ENCODE results near the gene CLEC14A.

DNA sequence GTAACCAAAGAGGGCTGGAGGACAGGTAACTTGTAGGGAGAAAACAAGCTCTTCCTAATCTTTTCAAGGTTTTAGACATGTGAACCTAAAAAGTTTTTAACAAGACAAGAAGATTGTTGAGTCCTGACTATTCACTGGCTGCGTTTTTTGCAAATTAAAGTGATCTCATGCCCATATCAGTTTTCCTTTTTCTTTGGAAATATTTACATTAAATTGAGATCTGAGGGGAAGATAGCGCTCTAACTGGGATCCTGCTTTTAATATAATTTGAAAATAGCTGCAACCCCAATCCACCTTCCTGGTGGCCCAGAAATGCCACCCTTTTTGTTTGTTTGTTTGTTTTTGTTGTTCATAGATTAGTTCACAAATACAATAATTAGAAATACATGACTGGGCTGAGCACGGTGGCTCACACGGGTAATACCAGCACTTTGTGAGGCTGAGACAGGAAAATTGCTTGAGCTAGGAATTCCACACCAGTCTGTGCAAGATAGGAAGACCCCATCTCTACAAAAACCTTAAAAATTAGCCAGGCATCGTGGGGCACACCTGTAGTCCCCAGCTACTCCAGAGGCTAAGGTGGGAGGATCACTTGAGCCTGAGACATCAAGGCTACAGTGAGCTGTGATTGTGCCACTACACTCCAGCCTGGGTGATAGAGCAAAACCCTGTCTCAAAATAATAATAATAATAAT, 50.6 kb downstream of the CLEC14A start:
- TF ChIP-seq, protein P1, sequence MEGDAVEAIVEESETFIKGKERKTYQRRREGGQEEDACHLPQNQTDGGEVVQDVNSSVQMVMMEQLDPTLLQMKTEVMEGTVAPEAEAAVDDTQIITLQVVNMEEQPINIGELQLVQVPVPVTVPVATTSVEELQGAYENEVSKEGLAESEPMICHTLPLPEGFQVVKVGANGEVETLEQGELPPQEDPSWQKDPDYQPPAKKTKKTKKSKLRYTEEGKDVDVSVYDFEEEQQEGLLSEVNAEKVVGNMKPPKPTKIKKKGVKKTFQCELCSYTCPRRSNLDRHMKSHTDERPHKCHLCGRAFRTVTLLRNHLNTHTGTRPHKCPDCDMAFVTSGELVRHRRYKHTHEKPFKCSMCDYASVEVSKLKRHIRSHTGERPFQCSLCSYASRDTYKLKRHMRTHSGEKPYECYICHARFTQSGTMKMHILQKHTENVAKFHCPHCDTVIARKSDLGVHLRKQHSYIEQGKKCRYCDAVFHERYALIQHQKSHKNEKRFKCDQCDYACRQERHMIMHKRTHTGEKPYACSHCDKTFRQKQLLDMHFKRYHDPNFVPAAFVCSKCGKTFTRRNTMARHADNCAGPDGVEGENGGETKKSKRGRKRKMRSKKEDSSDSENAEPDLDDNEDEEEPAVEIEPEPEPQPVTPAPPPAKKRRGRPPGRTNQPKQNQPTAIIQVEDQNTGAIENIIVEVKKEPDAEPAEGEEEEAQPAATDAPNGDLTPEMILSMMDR (IDR thresholded peaks at IDR 0.05) = no peak
- no peak for TF ChIP-seq EZH2 (IDR thresholded peaks at IDR 0.05)

All from neural progenitor cell (in vitro differentiated cells).